ENCODE measurements around the gene TUBA1C. TPM values are rescaled to one million over a fixed set of nuclear protein-coding genes. Genes with fewer than 3 reads are reported as not detected.

The TUBA1C gene
- polyA plus RNA-seq, 1 of the 3 experiments (the other 2 are of a cell fraction): 3.3 TPM

GRCh38 chr12:49219417-49220026 lies 45.4 kb upstream of the TUBA1C start (continued):
- TF ChIP-seq GABPA (IDR thresholded peaks at IDR 0.05; ENCODE audit: low read depth): no peak

DNA sequence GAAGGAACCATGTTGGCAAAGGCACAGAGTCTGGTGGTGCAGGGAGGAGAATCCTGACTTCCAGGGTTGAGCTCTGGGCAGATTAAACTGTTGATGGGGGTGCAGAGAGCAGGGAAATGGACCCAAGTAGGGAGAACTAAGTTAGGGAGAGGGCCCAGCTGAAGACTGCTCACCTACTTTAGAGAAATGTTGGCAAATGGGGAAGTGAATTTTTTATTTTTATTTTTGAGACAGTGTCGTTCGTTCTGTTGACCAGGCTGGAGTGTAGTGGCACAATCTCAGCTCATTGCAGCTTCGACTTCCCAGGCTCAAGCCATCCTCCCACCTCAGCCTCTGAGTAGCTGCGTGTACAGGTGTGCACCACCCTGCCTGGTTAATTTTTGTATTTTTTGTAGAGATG lies 43.9 kb upstream of the TUBA1C start:
- H2AFZ ChIP-seq (ENCODE audit: low read depth): no peak overlapping the region
- ChIA-PET CTCF (interaction anchor here (0.6 to 5.7 kb wide), 2 partner anchors 13 to 90 kb away, joined by 3 to 44 read pairs; partner anchors contain the start of gene TUBA1B), POLR2A (interaction anchor here (0.9 kb wide), 1 partner anchor 32 kb away, joined by 3 read pairs; the partner anchor contains the start of gene TUBA1A)
- no peaks in the 10 kb centered on the region for H3K79me2 ChIP-seq (ENCODE audit: insufficient read depth)
- H3K27me3 ChIP-seq (ENCODE audit: insufficient read depth): no peaks in the 10 kb centered on the region
- peaks cover 10% of the 10 kb centered on the region for H3F3A ChIP-seq (replicated peaks; ENCODE audit: insufficient read depth)
- peaks cover 9 to 10% of the 10 kb centered on the region in 2 experiments; a peak in 2 of 4 replicates for H3K4me1 ChIP-seq (ENCODE audit: control insufficient read depth in 1 of 2, insufficient read depth in 2 of 2, low read depth in 1 of 2, low read length in 1 of 2)
- no peaks in the 10 kb centered on the region for H4K20me1 ChIP-seq (ENCODE audit: insufficient read depth)
- DNase-seq: no peak
- 94% methylated on average over 4 of the region's 4 CpGs for WGBS (ENCODE audit: low lambda C conversion rate)
- no peaks in the 10 kb centered on the region for H3K36me3 ChIP-seq (replicated peaks in 1 of 2; ENCODE audit: control insufficient read depth in 1 of 2, insufficient read depth in 2 of 2, low read length in 1 of 2)
- H3K9ac ChIP-seq: no peak overlapping the region
- H3K4me3 ChIP-seq (ENCODE audit: low read depth in 2 of 2, low read length in 1 of 2): no peak overlapping the region
- no peak overlapping the region for H3K27ac ChIP-seq (ENCODE audit: low read depth in 2 of 2, low read length in 1 of 2)
- H3K9me2 ChIP-seq: no peaks in the 10 kb centered on the region
- TF ChIP-seq NRF1 (IDR thresholded peaks at IDR 0.05; ENCODE audit: low read depth, low read length) (no peak), MXI1 (IDR thresholded peaks at IDR 0.05; ENCODE audit: low read depth, low read length) (no peak), TCF12 (IDR thresholded peaks at IDR 0.05) (no peak), FOXM1 (IDR thresholded peaks at IDR 0.05; ENCODE audit: low read depth) (no peak), FOSL2 (IDR thresholded peaks at IDR 0.05; ENCODE audit: borderline replicate concordance, low read depth) (no peak), FOXJ3 (CRISPR knock-in tag; IDR thresholded peaks at IDR 0.05) (no peak)
- TF ChIP-seq, protein P1, sequence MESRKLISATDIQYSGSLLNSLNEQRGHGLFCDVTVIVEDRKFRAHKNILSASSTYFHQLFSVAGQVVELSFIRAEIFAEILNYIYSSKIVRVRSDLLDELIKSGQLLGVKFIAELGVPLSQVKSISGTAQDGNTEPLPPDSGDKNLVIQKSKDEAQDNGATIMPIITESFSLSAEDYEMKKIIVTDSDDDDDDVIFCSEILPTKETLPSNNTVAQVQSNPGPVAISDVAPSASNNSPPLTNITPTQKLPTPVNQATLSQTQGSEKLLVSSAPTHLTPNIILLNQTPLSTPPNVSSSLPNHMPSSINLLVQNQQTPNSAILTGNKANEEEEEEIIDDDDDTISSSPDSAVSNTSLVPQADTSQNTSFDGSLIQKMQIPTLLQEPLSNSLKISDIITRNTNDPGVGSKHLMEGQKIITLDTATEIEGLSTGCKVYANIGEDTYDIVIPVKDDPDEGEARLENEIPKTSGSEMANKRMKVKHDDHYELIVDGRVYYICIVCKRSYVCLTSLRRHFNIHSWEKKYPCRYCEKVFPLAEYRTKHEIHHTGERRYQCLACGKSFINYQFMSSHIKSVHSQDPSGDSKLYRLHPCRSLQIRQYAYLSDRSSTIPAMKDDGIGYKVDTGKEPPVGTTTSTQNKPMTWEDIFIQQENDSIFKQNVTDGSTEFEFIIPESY (IDR thresholded peaks at IDR 0.05; ENCODE audit: borderline replicate concordance, low read depth): no peak
- H3K9me3 ChIP-seq: no peaks in the 10 kb centered on the region
- no peak overlapping the region for H3K4me2 ChIP-seq

- Histone ChIP-seq H3K9me3 (no peaks in the 10 kb centered on the region), H2AFZ (ENCODE audit: low read depth) (peak overlapping the region; percentile 66), H3K27ac (ENCODE audit: low read depth in 2 of 2, low read length in 1 of 2) (peak overlapping the region; percentile 80 to 93), H4K20me1 (ENCODE audit: insufficient read depth) (no peaks in the 10 kb centered on the region), H3K9ac (peak overlapping the region; percentile 48; the same call in 1 of the 2 replicates), H3K36me3 (replicated peaks in 1 of 2; ENCODE audit: control insufficient read depth in 1 of 2, insufficient read depth in 2 of 2, low read length in 1 of 2) (no peaks in the 10 kb centered on the region), H3K4me2 (peak overlapping the region; percentile 39; the same call in 1 of the 2 replicates), H3K4me1 (ENCODE audit: control insufficient read depth in 1 of 2, insufficient read depth in 2 of 2, low read depth in 1 of 2, low read length in 1 of 2) (peaks cover 10 to 11% of the 10 kb centered on the region in 2 experiments; a peak in 2 of 4 replicates), H3K79me2 (ENCODE audit: insufficient read depth) (no peaks in the 10 kb centered on the region), H3K9me2 (no peaks in the 10 kb centered on the region), H3K27me3 (ENCODE audit: insufficient read depth) (no peaks in the 10 kb centered on the region), H3K4me3 (ENCODE audit: low read depth in 2 of 2, low read length in 1 of 2) (no peak overlapping the region), H3F3A (replicated peaks; ENCODE audit: insufficient read depth) (peaks cover 10% of the 10 kb centered on the region)
- POLR2A ChIA-PET: interaction anchor here (1.1 to 2.8 kb wide), 5 partner anchors 8 to 92 kb away, joined by 3 to 22 read pairs (median 4); partner anchors contain the start of genes TUBA1A and TUBA1B
- CTCF ChIA-PET: interaction anchor here (0.7 to 5.7 kb wide), 11 partner anchors 8 to 160 kb away, joined by 3 to 44 read pairs (median 4); partner anchors contain the start of gene TUBA1B
- no peak for DNase-seq
- WGBS (ENCODE audit: low lambda C conversion rate): 95% methylated on average over 1 of the region's 1 CpG
- no peak for TF ChIP-seq JUND (IDR thresholded peaks at IDR 0.05)
- no peak for TF ChIP-seq NRF1 (IDR thresholded peaks at IDR 0.05; ENCODE audit: low read depth, low read length)
- TF ChIP-seq, protein P1 (IDR thresholded peaks at IDR 0.05; ENCODE audit: borderline replicate concordance, low read depth): no peak
- TF ChIP-seq TCF12 (IDR thresholded peaks at IDR 0.05): no peak
- no peak for TF ChIP-seq REST (IDR thresholded peaks at IDR 0.05; ENCODE audit: low read depth, low read length)
- TF ChIP-seq MEF2A (IDR thresholded peaks at IDR 0.05; ENCODE audit: borderline replicate concordance, low read depth): no peak
- no peak for TF ChIP-seq SMC3 (IDR thresholded peaks at IDR 0.05; ENCODE audit: low read depth, low read length)
- TF ChIP-seq GABPA (IDR thresholded peaks at IDR 0.05; ENCODE audit: low read depth): no peak
- TF ChIP-seq RCOR1 (IDR thresholded peaks at IDR 0.05; ENCODE audit: low read length): no peak
- TF ChIP-seq YY1 (IDR thresholded peaks at IDR 0.05; ENCODE audit: low read depth): no peak
- TF ChIP-seq GATA2 (CRISPR knock-in tag; IDR thresholded peaks at IDR 0.05): no peak
- TF ChIP-seq NFIC (IDR thresholded peaks at IDR 0.05; ENCODE audit: borderline replicate concordance): no peak
- no peak for TF ChIP-seq POLR2AphosphoS5 (IDR thresholded peaks at IDR 0.05; ENCODE audit: low read depth, low read length)
- TF ChIP-seq MXI1 (IDR thresholded peaks at IDR 0.05; ENCODE audit: low read depth, low read length): no peak
- TF ChIP-seq FOXJ3 (CRISPR knock-in tag; IDR thresholded peaks at IDR 0.05): no peak
These were observed 41.8 kb upstream of the TUBA1C start for GRCh38 chr12:49223122-49223521.

Measured in SK-N-SH (cell line).